Stimulated activated CD4-positive, alpha-beta T cell treated with anti-CD3 and anti-CD28 coated beads, TNF-alpha, amount 100 ng/mL, for 4 hours (primary cell): Measurements from ENCODE around the gene FOXC2.

Source experiments
- DNase-seq, 3 experiments: peaks; one replicate each; pipeline ENCODE4 v3.0.0-alpha.2; 2020; ENCODE audit warnings: low read depth in 3 of 3

FOXC2 gene

GRCh38 chr16:86573646-86574508, 7.2 kb downstream of the FOXC2 start:
- DNase-seq: no peak

- DNase-seq: no peak
Observed at GRCh38 chr16:86574646-86575045, 8.0 kb downstream of the FOXC2 start.

- DNase-seq: no peak
Observed at GRCh38 chr16:86575095-86575685, 8.6 kb downstream of the FOXC2 start.

- DNase-seq: no peak
Observed at GRCh38 chr16:86575754-86576557, 9.3 kb downstream of the FOXC2 start.

- DNase-seq: no peak
Observed at GRCh38 chr16:86576591-86577313, 10.1 kb downstream of the FOXC2 start.

- DNase-seq: no peak
Observed at GRCh38 chr16:86577314-86577971, 10.8 kb downstream of the FOXC2 start.

- no peak for DNase-seq
Observed at GRCh38 chr16:86578061-86578599, 11.5 kb downstream of the FOXC2 start, which contains the start of gene FOXL1. Gene FOXL1, plus strand, starts transcription at chr16:86578549. Its CDS starts 175 bp downstream, at chr16:86578724.

- no peak for DNase-seq
Observed at GRCh38 chr16:86578611-86579267, 12.1 kb downstream of the FOXC2 start.

GRCh38 chr16:86579268-86580062, 12.8 kb downstream of the FOXC2 start:
- DNase-seq: no peak

- no peak for DNase-seq
Observed at GRCh38 chr16:86580063-86580790, 13.6 kb downstream of the FOXC2 start.

GRCh38 chr16:86580791-86581170, 14.2 kb downstream of the FOXC2 start:
- DNase-seq: no peak

- DNase-seq: no peak
Observed at GRCh38 chr16:86581458-86581857, 14.8 kb downstream of the FOXC2 start.

- DNase-seq: no peak
Observed at GRCh38 chr16:86584071-86584685, 17.5 kb downstream of the FOXC2 start.

GRCh38 chr16:86584726-86585721, 18.4 kb downstream of the FOXC2 start:
- no peak for DNase-seq

- no peak for DNase-seq
Observed at GRCh38 chr16:86585821-86586611, 19.4 kb downstream of the FOXC2 start.

GRCh38 chr16:86587487-86587886, 20.9 kb downstream of the FOXC2 start:
- no peak for DNase-seq
